Neural cell (in vitro differentiated cells): ENCODE measurements around the gene NFILZ.

Experiments
- EP300 ChIP-seq: fragments of 450-650 bp; conservative IDR thresholded peaks from 2 replicates; pipeline ENCODE4 v1.6.1; 2014; ENCODE audit warnings: antibody characterized with exemption, mild to moderate bottlenecking, moderate library complexity; ENCODE audit not compliant: poor library complexity, severe bottlenecking
- EZH2 ChIP-seq: fragments of 200-600, 300-800 bp; shearing (Covaris generic), sonication (generic); IDR thresholded peaks from 2 replicates; pipeline ENCODE4 v1.6.1; 2014; ENCODE audit warnings: antibody characterized with exemption, low read length, borderline replicate concordance, mild to moderate bottlenecking; ENCODE audit not compliant: insufficient read depth, poor library complexity, severe bottlenecking
- MXI1 ChIP-seq: fragments of 450-650 bp; conservative IDR thresholded peaks from 2 replicates; pipeline ENCODE4 v1.6.1; 2014; ENCODE audit warnings: antibody characterized with exemption, mild to moderate bottlenecking; ENCODE audit not compliant: poor library complexity, severe bottlenecking
- RAD21 ChIP-seq: fragments of 450-650 bp; conservative IDR thresholded peaks from 2 replicates; pipeline ENCODE4 v1.6.1; 2014; ENCODE audit warnings: antibody characterized with exemption, mild to moderate bottlenecking, moderate library complexity
- SMC3 ChIP-seq: fragments of 450-650 bp; conservative IDR thresholded peaks from 2 replicates; pipeline ENCODE4 v1.6.1; 2014; ENCODE audit warnings: antibody characterized with exemption, mild to moderate bottlenecking, moderate library complexity; ENCODE audit not compliant: poor library complexity
- TF ChIP-seq, protein P1 (sequence below): fragments of 450-650 bp; IDR thresholded peaks from 2 replicates; pipeline ENCODE4 v1.5.1; 2014; ENCODE audit warnings: antibody characterized with exemption, mild to moderate bottlenecking, moderate library complexity; ENCODE audit not compliant: poor library complexity, severe bottlenecking

DNA sequence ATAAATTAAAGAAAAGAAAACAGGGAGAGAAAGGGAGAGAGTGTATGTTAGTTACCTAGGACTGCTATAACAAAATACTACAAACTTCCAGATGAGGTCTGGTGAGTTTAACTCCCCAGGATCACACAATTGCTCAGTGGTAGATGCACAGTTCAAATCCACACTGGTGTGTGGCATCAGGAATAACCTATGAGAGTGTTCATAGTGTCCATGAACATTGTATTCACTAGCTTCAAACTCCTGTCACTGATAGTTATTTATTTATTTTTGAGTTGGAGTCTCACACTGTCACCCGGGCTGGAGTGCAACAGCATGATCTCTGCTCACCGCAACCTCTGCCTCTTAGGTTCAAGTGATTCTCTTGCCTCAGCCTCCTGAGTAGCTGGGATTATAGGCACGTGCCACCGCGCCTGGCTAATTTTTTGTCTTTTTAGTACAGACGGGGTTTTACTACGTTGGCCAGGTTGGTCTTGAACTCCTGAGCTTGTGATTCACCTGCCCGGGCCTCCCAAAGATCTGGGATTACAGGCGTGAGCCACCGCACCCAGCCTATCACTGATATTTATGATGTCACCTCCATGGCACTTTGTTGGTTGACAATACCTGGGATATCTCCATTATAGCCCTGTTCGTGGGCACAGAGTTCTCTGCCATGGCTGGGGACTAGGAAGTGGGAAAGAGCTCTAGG, at the start of gene NFILZ:
- no peak for TF ChIP-seq EZH2
- TF ChIP-seq, protein P1, sequence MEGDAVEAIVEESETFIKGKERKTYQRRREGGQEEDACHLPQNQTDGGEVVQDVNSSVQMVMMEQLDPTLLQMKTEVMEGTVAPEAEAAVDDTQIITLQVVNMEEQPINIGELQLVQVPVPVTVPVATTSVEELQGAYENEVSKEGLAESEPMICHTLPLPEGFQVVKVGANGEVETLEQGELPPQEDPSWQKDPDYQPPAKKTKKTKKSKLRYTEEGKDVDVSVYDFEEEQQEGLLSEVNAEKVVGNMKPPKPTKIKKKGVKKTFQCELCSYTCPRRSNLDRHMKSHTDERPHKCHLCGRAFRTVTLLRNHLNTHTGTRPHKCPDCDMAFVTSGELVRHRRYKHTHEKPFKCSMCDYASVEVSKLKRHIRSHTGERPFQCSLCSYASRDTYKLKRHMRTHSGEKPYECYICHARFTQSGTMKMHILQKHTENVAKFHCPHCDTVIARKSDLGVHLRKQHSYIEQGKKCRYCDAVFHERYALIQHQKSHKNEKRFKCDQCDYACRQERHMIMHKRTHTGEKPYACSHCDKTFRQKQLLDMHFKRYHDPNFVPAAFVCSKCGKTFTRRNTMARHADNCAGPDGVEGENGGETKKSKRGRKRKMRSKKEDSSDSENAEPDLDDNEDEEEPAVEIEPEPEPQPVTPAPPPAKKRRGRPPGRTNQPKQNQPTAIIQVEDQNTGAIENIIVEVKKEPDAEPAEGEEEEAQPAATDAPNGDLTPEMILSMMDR = no peak
- no peak for TF ChIP-seq SMC3
- TF ChIP-seq EP300 = no peak
- TF ChIP-seq MXI1 = no peak
- TF ChIP-seq RAD21 = no peak
